Esophagus (tissue), 2 donors: ENCODE results near the gene RAB18. TPM values are rescaled to one million over a fixed set of nuclear protein-coding genes. Genes with fewer than 3 reads are reported as not detected.
"Not testable (repeated sequence)": the region's sequence is repeated elsewhere in the genome, so short reads cannot be mapped to it uniquely, and the experiment has no call there.

Source experiments
- H3K27ac ChIP-seq, 2 donors: one replicate each; pipeline ENCODE4 v1.5.1; 2013; ENCODE audit warnings: low read depth in 2 of 2, mild to moderate bottlenecking in 2 of 2, inconsistent platforms in 1 of 2, low read length in 1 of 2, moderate library complexity in 1 of 2
- H3K27me3 ChIP-seq, 2 donors: one replicate each; pipeline ENCODE4 v1.6.1; 2013; ENCODE audit warnings: low read length in 2 of 2, control low read depth in 1 of 2, mild to moderate bottlenecking in 1 of 2; ENCODE audit not compliant: insufficient read depth in 2 of 2, control insufficient read depth in 1 of 2
- H3K36me3 ChIP-seq, 2 donors: one replicate each; pipeline ENCODE4 v1.6.1; 2013; ENCODE audit warnings: low read length in 1 of 2; ENCODE audit not compliant: control insufficient read depth in 2 of 2, insufficient read depth in 2 of 2
- H3K4me1 ChIP-seq, 2 donors: one replicate each; pipeline ENCODE4 v1.6.1; 2013; ENCODE audit warnings: low read length in 1 of 2; ENCODE audit not compliant: control insufficient read depth in 2 of 2, insufficient read depth in 2 of 2
- H3K4me3 ChIP-seq, 2 donors: one replicate each; pipeline ENCODE4 v1.5.1; 2013; ENCODE audit warnings: low read length in 2 of 2, mild to moderate bottlenecking in 2 of 2, low read depth in 1 of 2, moderate library complexity in 1 of 2
- H3K9me3 ChIP-seq, 2 donors: one replicate each; pipeline ENCODE4 v1.6.1; 2013; ENCODE audit warnings: mild to moderate bottlenecking in 2 of 2, low read depth in 1 of 2, low read length in 1 of 2, moderate library complexity in 1 of 2; ENCODE audit not compliant: control insufficient read depth in 2 of 2, insufficient read depth in 1 of 2
- WGBS, 2 donors: extraction: QIAGEN DNeasy Blood & Tissue Kit; methylation state at CpG; one replicate each; pipeline ENCODE4 v1.1.7; 2013; 5-methylcytosine and 5-hydroxymethylcytosine counted together
- polyA plus RNA-seq, 2 donors: library from polyadenylated mRNA; stranded (reverse); fragments of 200-250 nt; gene quantifications; one replicate each; pipeline ENCODE4 v1.2.3, GENCODE V29; 2013
- donor health status: healthy with polysubstance abuse.
- donor health status: Bipolar disorder and iron deficiency.

Gene RAB18
- polyA plus RNA-seq, 2 donors, result 27.4 to 47.6 TPM

DNA sequence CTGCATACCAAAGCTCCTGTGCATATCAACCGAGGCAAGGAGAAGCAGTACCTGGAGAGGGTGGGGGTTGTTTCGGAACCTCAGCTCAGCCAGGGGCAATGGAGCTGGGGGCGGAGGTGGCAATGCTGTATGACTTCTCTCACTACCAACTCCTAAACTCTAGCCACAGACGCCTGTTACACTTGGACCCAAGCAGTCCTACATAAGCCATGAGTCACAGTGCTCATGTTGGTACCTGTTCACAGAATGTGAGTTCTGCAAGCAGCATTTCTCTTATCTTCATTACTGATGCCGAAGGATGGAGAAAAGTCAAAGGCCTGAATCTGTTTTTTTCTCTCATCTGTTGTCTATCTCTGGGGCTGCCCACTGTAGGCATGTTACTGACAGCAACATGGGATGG lies 3.2 kb upstream of the RAB18 start:
- no peaks in the 10 kb centered on the region for H3K4me1 ChIP-seq
- peak overlapping the region; percentile 37 to 65 for H3K27ac ChIP-seq
- H3K27me3 ChIP-seq, result no peaks in the 10 kb centered on the region
- H3K9me3 ChIP-seq, result no peaks in the 10 kb centered on the region
- H3K4me3 ChIP-seq, result no peak overlapping the region
- no peaks in the 10 kb centered on the region for H3K36me3 ChIP-seq
- 41 to 59% methylated on average over 5 of the region's 5 CpGs for WGBS, 2 donors

DNA sequence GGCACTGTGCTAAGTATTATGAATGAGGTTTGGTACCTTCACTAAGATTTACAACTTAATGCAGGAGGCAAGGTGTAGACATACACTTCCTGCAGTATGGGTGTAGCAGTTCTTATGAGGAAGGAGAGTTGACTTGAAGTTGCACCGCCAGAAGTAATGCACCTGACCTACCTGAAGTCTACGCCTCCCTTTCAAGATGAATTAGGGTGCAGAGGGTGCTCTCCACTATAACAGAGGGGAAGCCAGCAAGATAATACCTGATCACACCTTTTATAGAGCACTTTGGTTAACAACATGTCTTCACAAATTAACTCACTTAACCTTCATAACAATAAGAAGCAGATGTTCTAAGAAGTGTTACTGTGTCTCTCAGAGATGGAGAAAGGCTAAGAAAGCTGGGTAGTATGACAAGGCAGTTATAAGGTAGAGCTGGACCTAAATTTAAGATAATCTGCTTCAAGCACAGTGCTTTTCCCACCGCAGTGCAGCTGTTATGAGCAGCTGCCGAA lies 552 bp upstream of the RAB18 start:
- Histone ChIP-seq H3K27me3 (no peaks in the 10 kb centered on the region), H3K9me3 (no peaks in the 10 kb centered on the region), H3K4me1 (no peaks in the 10 kb centered on the region), H3K36me3 (no peaks in the 10 kb centered on the region), H3K4me3 (peak overlapping the region; percentile 89 to 91), H3K27ac (peak overlapping the region; percentile 71 to 99)
- 37 to 44% methylated on average over 4 of the region's 4 CpGs for WGBS, 2 donors

DNA sequence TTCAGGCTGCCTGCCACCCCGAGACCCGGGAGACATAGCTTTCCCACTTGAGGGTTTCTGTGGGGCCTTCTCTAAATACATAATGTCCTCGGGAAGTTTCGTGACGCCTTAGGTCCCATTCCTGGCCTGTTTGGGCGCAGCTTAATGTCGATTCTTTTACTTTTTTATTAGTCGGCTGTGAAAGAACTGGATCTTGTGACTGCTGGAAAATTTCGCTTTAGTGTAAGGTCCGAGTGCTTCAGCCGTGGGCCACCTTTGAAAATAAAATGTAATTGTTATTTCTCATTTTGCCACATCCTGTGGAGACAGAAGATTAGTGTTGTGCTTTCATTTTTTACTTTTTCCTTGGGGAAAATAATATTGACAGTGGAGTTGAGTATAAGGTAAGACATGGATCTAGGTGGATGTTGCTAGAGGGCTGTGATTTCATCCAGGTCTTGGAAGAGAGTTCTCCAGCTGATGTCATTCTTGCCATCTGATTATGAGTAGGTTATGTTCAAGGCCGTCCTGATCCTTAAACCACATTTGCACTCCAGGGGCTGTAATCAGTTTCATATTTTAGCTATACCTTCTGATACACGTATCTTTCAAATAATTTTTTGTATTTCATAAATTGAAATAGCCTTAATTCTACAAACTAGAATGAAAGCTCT lies 830 bp downstream of the RAB18 start:
- peak overlapping the region; percentile 89 to 91 for H3K4me3 ChIP-seq
- no peaks in the 10 kb centered on the region for H3K36me3 ChIP-seq
- no peaks in the 10 kb centered on the region for H3K27me3 ChIP-seq
- no peaks in the 10 kb centered on the region for H3K9me3 ChIP-seq
- no peaks in the 10 kb centered on the region for H3K4me1 ChIP-seq
- 2% methylated on average over 13 of the region's 13 CpGs for WGBS, 2 donors
- H3K27ac ChIP-seq, result peak overlapping the region; percentile 97 to 99

DNA sequence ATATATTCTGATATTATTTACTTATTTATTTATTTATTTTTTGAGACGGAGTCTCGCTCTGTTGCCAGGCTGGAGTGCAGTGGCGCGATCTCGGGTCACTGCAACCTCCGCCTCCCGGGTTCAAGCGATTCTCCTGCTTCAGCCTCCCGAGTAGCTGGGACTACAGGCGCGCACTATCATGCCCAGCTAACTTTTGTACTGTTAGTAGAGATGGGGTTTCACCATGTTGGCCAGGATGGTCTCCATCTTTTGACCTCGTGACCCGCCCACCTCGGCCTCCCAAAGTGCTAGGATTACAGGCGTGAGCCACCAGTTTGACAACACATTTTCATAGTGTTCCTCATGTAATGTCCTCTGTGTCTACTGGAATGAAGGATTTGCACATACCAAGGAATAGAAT lies 1.4 kb downstream of the RAB18 start:
- WGBS, 2 donors, result 85 to 86% methylated on average over 15 of the region's 15 CpGs
- H3K4me3 ChIP-seq, result peak overlapping the region in 1 of 2 donors; percentile 89
- H3K27me3 ChIP-seq, H3K4me1 ChIP-seq, H3K9me3 ChIP-seq, H3K36me3 ChIP-seq, H3K27ac ChIP-seq: not testable (repeated sequence)

DNA sequence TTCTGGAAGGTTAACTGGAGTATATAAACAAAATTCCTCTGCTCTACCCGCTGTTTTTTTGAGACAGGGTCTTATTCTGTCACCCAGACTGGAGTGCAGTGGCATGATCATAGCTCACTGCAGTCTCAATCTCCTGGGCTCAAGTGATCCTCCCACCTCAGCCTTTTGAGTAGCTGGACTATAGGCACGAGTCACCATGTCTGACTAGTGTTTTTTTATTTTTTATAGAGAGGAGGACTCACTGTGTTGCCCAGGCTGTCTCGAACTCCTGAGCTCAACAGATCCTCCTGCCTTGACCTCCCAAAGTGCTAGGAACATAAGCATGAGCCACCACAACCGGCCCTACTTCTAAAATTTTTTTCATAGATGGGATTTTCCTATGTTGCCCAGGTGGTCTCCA lies 2.2 kb downstream of the RAB18 start:
- Histone ChIP-seq H3K9me3 (no peaks in the 10 kb centered on the region), H3K27ac (no peak overlapping the region), H3K4me1 (no peaks in the 10 kb centered on the region), H3K36me3 (peaks cover 0 to under 1% of the 10 kb centered on the region in 2 donors), H3K4me3 (no peak overlapping the region), H3K27me3 (no peaks in the 10 kb centered on the region)
- WGBS, 2 donors, result 70 to 74% methylated on average over 4 of the region's 4 CpGs

DNA sequence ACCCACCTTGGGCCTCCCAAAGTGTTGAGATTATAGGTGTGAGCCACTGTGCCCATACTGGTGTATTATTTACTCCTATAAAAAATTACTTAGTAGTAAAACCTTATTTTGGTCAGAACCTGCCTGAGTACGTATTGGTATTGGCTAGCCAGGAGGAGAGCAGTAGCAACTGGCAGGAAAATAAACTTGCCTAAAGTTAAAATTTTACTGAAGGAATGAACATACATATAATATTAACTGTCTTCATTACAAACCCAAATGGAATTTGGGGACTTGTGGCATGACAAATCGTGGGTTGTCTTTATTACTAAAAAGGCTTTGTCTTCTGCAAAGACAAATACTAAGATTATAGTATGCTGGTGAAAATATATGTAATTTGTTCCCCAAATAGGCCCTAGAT lies 8.4 kb downstream of the RAB18 start:
- Histone ChIP-seq H3K9me3 (no peaks in the 10 kb centered on the region), H3K4me1 (no peaks in the 10 kb centered on the region), H3K36me3 (peaks cover 2 to 5% of the 10 kb centered on the region in 2 donors), H3K4me3 (no peak overlapping the region), H3K27me3 (no peaks in the 10 kb centered on the region), H3K27ac (no peak overlapping the region)
- WGBS, 2 donors, result 72 to 78% methylated on average over 2 of the region's 2 CpGs

DNA sequence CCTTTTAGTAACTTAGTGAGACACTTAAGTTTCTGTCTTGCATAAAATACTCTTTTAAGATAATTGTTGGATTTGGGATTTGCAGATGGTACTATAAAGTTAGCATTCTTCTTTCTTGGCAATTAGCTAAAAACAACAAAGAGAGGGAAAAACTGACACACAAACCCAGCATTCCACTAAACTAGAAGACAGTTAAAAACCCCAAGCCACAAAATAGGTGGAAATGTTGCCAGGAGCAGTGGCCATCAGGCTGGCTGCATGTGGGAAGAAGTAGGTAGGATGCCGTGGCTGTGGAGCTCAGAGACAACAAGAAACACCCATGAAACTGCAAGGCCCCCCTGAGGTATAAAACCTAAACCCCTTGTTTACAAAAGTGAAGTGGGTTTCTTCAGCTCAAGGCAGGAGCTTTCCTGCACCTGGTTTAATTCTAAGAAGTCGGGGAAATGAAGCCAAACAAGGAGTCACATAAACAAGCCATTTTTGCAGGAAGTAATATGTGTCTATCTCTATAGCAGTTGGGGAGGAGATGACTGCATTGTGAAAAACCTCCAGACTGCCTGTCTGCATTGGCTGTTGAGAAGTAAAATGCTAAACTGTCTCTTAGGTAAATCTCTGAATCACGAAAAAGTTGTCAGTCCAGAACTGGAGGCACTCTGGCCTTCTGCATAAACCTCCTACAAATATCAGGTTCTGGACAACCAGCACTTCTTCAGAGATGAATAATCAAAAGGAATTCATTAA lies 9.5 kb downstream of the RAB18 start:
- no peaks in the 10 kb centered on the region for H3K27me3 ChIP-seq
- H3K27ac ChIP-seq, result peak overlapping the region; percentile 42 to 70
- H3K4me1 ChIP-seq, result no peaks in the 10 kb centered on the region
- peaks cover 2 to 5% of the 10 kb centered on the region in 2 donors for H3K36me3 ChIP-seq
- H3K9me3 ChIP-seq, result no peaks in the 10 kb centered on the region
- 48 to 61% methylated on average over 3 of the region's 3 CpGs for WGBS, 2 donors
- no peak overlapping the region for H3K4me3 ChIP-seq

DNA sequence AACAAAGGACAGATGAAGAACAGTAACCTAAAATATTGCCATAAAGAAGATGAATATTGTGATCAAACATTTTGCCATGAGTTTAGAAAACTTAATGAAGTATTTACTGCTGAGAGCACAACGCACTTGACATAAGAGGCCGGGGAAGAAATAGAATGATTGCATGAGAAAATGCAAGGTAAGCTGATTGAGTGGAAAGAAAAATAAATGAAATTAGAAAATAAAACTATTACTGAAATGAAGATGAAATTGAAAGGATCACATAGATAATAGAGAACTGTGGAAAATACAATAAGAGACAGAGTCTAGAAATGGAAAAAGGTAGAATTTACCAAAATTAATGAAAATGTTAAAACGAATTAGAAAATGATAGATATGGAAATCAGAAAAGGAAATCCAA lies 10.1 kb downstream of the RAB18 start:
- WGBS, 2 donors, result 87 to 91% methylated on average over 3 of the region's 3 CpGs
- Histone ChIP-seq H3K27me3 (no peaks in the 10 kb centered on the region), H3K27ac (no peak overlapping the region), H3K9me3 (no peaks in the 10 kb centered on the region), H3K4me1 (no peaks in the 10 kb centered on the region), H3K4me3 (no peak overlapping the region), H3K36me3 (peaks cover 2 to 5% of the 10 kb centered on the region in 2 donors)

DNA sequence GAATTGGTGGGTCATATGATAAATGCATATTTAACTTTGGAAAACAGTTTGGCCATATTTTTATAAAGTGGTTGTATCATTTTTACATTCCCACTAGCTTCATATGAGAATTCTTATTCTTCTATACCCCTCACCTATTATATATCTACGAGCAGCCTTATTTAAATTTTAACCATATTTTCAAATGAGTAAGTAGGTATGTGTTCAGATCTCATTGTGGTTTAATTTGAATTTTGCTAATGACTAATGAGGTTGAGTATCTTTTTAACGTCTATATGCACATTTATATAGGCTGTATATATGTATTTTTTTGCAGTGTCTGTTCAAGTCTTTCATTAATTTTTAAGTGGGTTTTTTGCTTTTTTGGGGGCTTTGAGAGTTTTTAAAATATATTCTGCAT lies 14.2 kb downstream of the RAB18 start:
- Histone ChIP-seq H3K4me1 (no peaks in the 10 kb centered on the region), H3K9me3 (no peaks in the 10 kb centered on the region), H3K27ac (no peak overlapping the region), H3K36me3 (peaks cover 0 to 2% of the 10 kb centered on the region in 2 donors), H3K4me3 (no peak overlapping the region), H3K27me3 (no peaks in the 10 kb centered on the region)
- WGBS, 2 donors, result 85 to 88% methylated on average over 2 of the region's 2 CpGs

DNA sequence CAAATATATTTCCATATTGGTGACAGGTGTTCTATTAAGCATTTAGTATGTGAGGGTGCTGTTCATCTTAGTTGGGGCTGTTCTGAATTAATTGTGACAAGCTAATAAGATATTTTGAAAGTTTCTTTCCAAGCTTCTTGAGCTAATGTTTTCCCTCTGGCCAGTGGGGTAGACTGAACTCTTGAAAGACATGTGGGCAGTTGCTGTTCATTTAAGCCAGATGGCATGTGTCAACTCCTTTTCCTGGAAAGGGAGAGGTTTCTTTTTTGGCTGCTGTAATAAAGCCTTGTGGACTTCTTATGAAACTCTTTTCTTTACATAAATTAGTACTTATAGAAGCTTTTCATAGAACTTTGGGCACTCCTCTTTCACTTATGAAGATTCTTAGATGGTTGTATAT lies 21.7 kb downstream of the RAB18 start:
- H3K4me3 ChIP-seq, result no peak overlapping the region
- no peak overlapping the region for H3K27ac ChIP-seq
- no peaks in the 10 kb centered on the region for H3K9me3 ChIP-seq
- H3K4me1 ChIP-seq, result no peaks in the 10 kb centered on the region
- no peaks in the 10 kb centered on the region for H3K36me3 ChIP-seq
- H3K27me3 ChIP-seq, result no peaks in the 10 kb centered on the region
